GM19238 (cell line): Measurements from ENCODE around the gene SLC41A3.

Experiments
- DNase-seq: peaks from one replicate; pipeline ENCODE4 v3.0.0; 2011; ENCODE audit warnings: low spot score; ENCODE audit not compliant: insufficient read length

SLC41A3 gene

DNA sequence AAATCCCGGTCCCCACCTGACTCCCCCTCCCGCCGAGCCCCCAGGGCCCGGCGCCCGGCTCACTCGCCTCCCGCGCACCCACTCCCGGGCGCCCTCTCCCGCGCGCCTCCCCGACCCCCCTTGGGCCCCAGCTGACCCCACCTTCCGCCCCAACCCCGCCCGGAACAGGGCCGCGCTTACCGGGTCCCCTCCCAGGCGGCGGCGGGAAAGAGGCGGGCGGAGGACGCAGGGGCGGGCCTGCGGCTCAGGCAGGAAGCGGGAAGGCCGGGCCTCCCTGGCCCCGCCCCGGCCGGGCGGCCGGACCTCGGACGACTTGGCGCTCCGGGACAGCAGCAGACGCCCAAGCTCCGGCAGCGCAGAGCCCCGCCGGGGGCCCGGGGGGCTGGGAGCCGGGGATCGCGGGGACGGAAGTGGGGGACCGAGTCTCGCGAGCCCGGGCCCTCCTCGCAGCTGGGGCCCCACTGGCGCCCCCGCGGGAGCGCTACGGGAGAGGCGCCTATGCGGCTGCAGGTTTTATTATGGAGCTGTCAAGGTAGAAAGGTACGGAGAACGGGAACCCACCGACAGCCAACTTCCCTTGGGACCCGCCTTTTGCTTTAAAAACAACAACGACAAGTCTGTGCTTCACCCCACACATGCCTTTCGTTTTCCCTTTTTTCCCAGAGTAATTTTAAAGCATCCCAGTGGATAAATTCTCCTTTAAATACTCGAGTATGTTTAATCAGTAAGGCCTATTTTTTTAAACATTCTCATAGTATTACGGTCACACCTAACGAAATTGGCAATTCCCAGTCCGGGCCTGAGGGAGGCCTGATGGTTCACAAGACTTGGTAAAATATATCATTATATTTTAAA is at the start of gene SLC41A3:
Gene SLC41A3 (minus strand): TSS at position 212 of the 855 bp plus-strand sequence. CDS start 15,905 bp downstream, outside the sequence.
- peak; percentile 90 for DNase-seq

- DNase-seq, result no peak
These were observed 49.7 kb upstream of the SLC41A3 start for GRCh38 chr3:126133606-126134005.

DNA sequence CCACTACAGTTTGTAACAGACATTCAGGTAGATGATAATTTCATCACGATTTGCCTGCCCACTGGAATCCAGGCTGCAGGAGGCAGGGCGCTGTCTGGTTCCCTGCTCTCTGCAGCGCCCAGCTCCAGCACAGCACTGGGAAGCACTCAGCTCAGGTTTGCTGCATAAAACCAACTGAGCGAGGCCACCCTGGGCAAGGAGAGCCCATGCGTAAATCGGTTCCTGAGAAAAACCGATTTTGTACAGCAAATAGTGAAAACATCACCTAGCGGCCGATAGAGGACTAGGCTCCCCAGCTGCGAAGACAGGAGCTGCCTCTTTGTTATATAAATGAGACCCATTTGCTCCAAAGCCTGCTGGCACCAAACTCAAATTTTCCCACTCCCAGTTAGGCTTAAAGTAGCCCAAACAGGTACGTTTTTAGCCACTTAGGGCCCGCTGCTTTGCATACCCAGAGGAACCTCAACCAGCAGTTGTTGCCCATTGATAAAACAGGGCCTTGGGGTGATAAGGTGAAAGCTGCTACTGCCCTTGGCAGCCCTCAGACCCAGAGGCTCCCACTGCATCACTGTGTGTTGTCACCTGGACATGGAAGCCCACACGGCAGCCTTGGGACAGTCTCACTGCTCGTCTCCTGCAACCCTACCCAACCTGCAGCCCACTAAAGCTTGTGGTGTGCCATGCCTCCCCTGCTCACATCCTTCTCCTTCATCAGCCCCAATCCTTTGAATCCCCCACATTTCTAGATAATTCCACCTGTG is 49.0 kb upstream of the SLC41A3 start:
- DNase-seq, result no peak

DNA sequence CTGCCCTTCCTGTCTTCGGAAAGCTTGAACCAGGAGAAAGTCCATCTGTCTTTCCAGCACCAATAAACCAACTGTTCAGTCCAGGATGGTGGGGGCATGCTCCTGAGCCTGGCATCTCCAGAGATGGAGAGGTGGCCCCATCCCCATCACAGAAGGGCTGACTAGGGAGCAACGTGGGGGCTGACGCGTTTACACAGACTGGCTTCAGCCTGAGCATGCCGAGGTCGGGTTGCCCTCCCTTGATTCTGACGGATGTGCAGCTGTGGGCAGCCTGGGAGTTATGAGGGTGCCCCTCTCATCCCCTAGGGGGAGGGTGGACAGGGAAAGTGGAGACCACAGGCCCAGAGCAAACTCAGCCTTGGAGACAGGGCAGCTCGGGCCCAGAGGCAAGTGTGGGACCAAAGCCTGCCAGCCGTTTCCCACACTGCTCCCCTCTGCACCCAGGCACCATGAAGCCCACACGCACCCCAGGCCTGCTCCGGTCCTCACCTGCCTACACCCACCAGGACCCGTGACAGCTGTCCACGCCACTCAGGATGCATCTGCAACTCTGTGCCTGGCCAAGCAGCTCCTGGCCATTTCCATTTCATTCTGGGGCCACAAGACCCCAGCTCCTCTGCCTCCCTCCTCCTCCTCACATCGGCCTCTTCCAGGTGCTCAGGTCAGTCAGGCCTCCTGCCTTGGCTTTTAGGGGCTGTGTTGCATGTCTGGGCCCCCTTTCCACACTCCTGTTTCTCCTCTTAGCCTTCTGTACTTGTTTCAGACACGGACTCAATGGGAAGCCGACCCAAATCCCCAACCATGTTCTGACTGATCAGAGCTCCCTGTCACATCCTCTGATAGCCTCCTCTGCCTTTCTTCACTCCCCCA is 48.2 kb upstream of the SLC41A3 start:
- DNase-seq, result no peak

GRCh38 chr3:126130981-126131745 is 47.2 kb upstream of the SLC41A3 start:
- no peak for DNase-seq

GRCh38 chr3:126130081-126130855 is 46.3 kb upstream of the SLC41A3 start:
- DNase-seq, result no peak

GRCh38 chr3:126129398-126129891 is 45.5 kb upstream of the SLC41A3 start:
- no peak for DNase-seq

- DNase-seq, result no peak
These were observed 44.8 kb upstream of the SLC41A3 start for GRCh38 chr3:126128504-126129397.

GRCh38 chr3:126127904-126128303 is 44.0 kb upstream of the SLC41A3 start:
- no peak for DNase-seq

DNA sequence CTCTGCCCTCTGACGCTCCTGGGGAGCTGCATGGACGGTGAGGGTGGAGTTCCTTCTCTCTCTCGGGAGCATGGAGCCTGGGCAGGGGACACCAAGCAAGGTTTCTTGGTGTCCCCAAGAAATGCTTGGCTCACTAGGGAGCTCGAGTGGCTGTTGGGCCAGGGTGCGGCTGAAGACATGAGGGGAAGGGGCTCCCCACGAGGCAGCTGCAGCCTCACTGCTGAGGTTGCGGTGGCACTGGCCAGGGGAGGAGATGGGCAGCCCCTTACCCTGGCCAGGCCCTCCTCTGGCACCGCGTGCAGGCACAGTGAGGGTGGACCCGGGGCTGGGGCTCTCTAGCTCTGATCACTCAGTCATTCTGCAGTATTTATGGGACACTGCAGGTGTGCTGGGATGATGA is 43.5 kb upstream of the SLC41A3 start:
- no peak for DNase-seq

DNA sequence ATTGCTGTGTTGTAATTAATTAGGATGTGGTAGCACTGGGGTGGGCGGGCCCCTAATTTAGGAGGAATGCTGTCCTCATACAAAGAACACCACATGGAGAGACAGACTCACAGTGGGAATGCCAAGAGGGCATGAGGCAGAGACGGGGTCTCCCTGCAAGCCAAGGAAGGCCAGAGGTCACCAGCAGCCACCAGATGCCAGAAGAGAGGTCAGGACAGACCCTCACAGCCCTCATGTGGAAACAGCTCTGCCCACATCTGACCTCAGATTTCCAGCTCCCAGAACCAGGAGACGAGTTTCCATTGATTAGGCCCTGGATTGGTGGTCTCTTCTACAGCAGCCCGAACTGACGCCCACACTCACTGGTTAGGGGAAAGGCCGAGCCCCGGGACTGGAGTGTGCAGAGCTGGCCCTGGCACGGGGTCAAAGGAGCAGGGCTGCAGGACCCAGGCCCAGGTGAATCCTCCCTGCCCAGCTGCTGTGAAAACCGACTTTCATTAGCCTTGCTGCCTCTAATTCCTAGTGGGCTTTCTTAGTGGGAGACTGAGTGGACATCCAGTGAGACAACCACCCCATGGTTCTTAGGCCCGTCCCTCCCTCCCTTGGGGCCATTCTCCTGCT is 43.0 kb upstream of the SLC41A3 start:
- DNase-seq, result no peak

GRCh38 chr3:126126286-126126685 is 42.4 kb upstream of the SLC41A3 start:
- no peak for DNase-seq

DNA sequence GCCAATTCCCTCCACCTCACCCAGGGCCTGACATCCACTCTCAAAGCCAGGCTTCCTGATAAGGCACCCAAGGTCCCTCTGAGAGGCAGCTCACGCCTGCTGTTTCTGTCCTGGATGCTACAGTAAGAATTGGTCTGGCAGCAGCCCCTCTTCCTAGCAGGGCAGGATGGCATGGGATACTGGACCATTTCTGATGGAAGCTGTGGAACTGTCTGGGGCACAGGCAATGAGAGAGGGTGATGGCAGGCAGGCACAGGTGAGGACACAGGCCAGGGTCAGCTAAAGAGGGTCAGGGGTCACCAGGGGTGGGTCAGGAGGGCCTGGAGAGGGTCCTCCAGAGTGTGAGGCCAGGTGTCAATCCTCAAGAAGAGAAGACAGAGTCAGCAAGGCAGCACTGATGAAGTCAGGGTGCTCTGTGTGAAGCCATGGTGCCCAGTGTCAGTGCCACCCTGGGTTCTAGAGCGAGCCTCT is 41.9 kb upstream of the SLC41A3 start:
- DNase-seq, result no peak

- no peak for DNase-seq
These were observed 41.4 kb upstream of the SLC41A3 start for GRCh38 chr3:126125341-126125740.

GRCh38 chr3:126124896-126125295 is 41.0 kb upstream of the SLC41A3 start:
- no peak for DNase-seq

GRCh38 chr3:126124148-126124868 is 40.4 kb upstream of the SLC41A3 start:
- no peak for DNase-seq

GRCh38 chr3:126121632-126122031 is 37.7 kb upstream of the SLC41A3 start:
- no peak for DNase-seq

DNA sequence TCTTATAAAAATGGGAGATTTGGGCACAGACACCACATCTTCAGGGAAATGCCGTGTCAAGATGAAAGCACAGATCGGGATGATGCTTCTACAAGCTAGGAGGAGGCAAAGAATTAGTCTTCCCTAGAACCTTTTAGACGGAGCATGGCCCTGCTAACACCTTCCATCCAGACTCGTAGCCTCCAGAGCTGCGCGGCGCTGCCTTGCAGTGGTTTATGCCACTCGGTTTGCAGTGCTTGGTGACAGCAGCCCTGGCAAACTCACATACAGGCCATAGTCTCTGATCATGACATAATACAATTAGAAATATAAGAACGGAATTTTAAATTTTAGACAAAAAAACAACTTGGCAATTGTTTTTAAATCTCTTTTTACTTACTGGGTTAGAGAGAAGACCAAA is 37.1 kb upstream of the SLC41A3 start:
- DNase-seq, result no peak
